ENCODE data around the gene NPTXR. TPM values are rescaled to one million over a fixed set of nuclear protein-coding genes. Genes with fewer than 3 reads are reported as not detected.

The NPTXR gene
- total and polyA plus RNA-seq, 2 of the 4 experiments (the other 2 are of a cell fraction), result 0.36 to 2.2 TPM

DNA sequence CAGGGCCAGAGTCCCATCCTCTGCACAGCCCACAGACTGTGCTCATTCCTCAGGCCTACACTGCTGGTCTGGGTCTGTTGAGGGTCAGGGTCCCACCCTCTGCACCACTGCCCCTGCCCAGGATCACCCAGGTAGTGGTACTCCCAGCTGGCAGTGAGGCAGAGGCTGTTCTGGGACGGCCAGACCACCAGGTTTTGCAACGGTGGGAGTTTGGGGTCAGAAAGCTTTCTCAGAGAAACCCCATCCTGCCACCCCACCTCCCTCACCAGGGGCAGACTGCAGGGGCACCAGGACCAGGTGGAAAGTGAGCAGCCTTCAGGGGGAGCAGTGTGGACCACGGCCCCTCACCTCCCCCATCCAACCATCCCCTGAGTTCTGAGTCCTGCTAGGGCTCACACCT is 10.8 kb downstream of the NPTXR start:
- no peak overlapping the region for H3K4me3 ChIP-seq (ENCODE audit: insufficient read depth, low read depth, low read length)
- no CpG with 5 or more reads among the region's 3 CpGs for WGBS, 2 experiments (ENCODE audit: extremely low coverage in 2 of 2, insufficient read length in 1 of 2)
- H3K18ac ChIP-seq (ENCODE audit: low read depth, low read length), result no peak overlapping the region
- H2BK5ac ChIP-seq (ENCODE audit: low read depth, low read length, poor library complexity, severe bottlenecking), result no peak overlapping the region
- H3K27ac ChIP-seq (ENCODE audit: insufficient read depth, low read length), result no peak overlapping the region
- no peak overlapping the region for H3K23ac ChIP-seq (ENCODE audit: low read depth, low read length)
- no peaks in the 10 kb centered on the region for H3K36me3 ChIP-seq (ENCODE audit: control insufficient read depth, insufficient read depth, low read length)
- H3K9ac ChIP-seq (ENCODE audit: low read depth, low read length), result no peak overlapping the region
- no peaks in the 10 kb centered on the region for H3K9me3 ChIP-seq (ENCODE audit: control insufficient read depth, insufficient read depth, low read length)
- DNase-seq (no peak), ATAC-seq (ENCODE audit: low read depth) (no peak)
- ChIA-PET POLR2A (ENCODE audit: unreplicated experiment) (no interaction called here), CTCF (no interaction called here)
- TF ChIP-seq CHD1 (IDR thresholded peaks at IDR 0.05; ENCODE audit: low read depth, low read length) (no peak), FOS (IDR thresholded peaks at IDR 0.05; ENCODE audit: low read depth, low read length) (no peak), BHLHE40 (IDR thresholded peaks at IDR 0.05; ENCODE audit: low read depth, low read length) (no peak), RFX5 (IDR thresholded peaks at IDR 0.05; ENCODE audit: low read depth, low read length) (no peak), RAD21 (IDR thresholded peaks at IDR 0.05; ENCODE audit: low read length) (no peak), CEBPB (IDR thresholded peaks at IDR 0.05; ENCODE audit: low read depth, low read length) (no peak), MAZ (IDR thresholded peaks at IDR 0.05; ENCODE audit: borderline replicate concordance, low read depth, low read length) (no peak), RCOR1 (IDR thresholded peaks at IDR 0.05; ENCODE audit: insufficient replicate concordance, low read length) (no peak), SMC3 (IDR thresholded peaks at IDR 0.05; ENCODE audit: low read depth, low read length) (no peak), MAFK (IDR thresholded peaks at IDR 0.05; ENCODE audit: low read depth, low read length) (no peak), POLR2A (IDR thresholded peaks at IDR 0.05; ENCODE audit: low read depth, low read length) (no peak), NFE2L2 (IDR thresholded peaks at IDR 0.05; ENCODE audit: low read depth, low read length) (no peak)
- TF ChIP-seq, protein P1, sequence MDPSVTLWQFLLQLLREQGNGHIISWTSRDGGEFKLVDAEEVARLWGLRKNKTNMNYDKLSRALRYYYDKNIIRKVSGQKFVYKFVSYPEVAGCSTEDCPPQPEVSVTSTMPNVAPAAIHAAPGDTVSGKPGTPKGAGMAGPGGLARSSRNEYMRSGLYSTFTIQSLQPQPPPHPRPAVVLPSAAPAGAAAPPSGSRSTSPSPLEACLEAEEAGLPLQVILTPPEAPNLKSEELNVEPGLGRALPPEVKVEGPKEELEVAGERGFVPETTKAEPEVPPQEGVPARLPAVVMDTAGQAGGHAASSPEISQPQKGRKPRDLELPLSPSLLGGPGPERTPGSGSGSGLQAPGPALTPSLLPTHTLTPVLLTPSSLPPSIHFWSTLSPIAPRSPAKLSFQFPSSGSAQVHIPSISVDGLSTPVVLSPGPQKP (IDR thresholded peaks at IDR 0.05; ENCODE audit: borderline replicate concordance, low read depth, low read length), result no peak
- TF ChIP-seq, protein P2, sequence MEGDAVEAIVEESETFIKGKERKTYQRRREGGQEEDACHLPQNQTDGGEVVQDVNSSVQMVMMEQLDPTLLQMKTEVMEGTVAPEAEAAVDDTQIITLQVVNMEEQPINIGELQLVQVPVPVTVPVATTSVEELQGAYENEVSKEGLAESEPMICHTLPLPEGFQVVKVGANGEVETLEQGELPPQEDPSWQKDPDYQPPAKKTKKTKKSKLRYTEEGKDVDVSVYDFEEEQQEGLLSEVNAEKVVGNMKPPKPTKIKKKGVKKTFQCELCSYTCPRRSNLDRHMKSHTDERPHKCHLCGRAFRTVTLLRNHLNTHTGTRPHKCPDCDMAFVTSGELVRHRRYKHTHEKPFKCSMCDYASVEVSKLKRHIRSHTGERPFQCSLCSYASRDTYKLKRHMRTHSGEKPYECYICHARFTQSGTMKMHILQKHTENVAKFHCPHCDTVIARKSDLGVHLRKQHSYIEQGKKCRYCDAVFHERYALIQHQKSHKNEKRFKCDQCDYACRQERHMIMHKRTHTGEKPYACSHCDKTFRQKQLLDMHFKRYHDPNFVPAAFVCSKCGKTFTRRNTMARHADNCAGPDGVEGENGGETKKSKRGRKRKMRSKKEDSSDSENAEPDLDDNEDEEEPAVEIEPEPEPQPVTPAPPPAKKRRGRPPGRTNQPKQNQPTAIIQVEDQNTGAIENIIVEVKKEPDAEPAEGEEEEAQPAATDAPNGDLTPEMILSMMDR (conservative IDR thresholded peaks at IDR 0.05; ENCODE audit: low read depth, low read length), result no peak
- no peak overlapping the region for H2AK9ac ChIP-seq (replicated peaks; ENCODE audit: low read depth, low read length, poor library complexity)
- H3K4me2 ChIP-seq (ENCODE audit: low read depth, low read length), result no peak overlapping the region
- H3K56ac ChIP-seq (ENCODE audit: extremely low read depth, insufficient read depth, low read length), result no peak overlapping the region
- dilution Hi-C loops (cut with HindIII; ENCODE audit: low sequenced_read_pairs, unreplicated experiment) (no loop called here), intact Hi-C loops (cut with micrococcal nuclease) (no loop called here), in situ Hi-C loops (cut with MboI; ENCODE audit: low sequenced_read_pairs) (no loop called here)
- no peak overlapping the region for H4K91ac ChIP-seq (ENCODE audit: insufficient read depth, low read depth, low read length)
- H4K20me1 ChIP-seq (ENCODE audit: insufficient read depth, low read length), result no peaks in the 10 kb centered on the region; the same call in 1 of the 2 replicates
- H3K14ac ChIP-seq (replicated peaks; ENCODE audit: low read depth, low read length), result no peak overlapping the region
- H4K8ac ChIP-seq (ENCODE audit: low read depth in 2 of 2, low read length in 2 of 2), result no peak overlapping the region
- no peaks in the 10 kb centered on the region for H3K27me3 ChIP-seq (ENCODE audit: control insufficient read depth, insufficient read depth, low read length)
- no peaks in the 10 kb centered on the region for H3K9me1 ChIP-seq (ENCODE audit: insufficient read depth, low read length)
- H2AFZ ChIP-seq (replicated peaks; ENCODE audit: low read length, poor library complexity), result no peak overlapping the region
- no peak overlapping the region for H2BK20ac ChIP-seq (ENCODE audit: low read depth, low read length)
- no peaks in the 10 kb centered on the region for H3K79me1 ChIP-seq (ENCODE audit: low read depth in 1 of 2, low read length in 2 of 2)
- H4K5ac ChIP-seq (ENCODE audit: low read depth, low read length), result no peak overlapping the region
- H2AK5ac ChIP-seq (ENCODE audit: low read depth, low read length), result no peak overlapping the region
- H3K4ac ChIP-seq (ENCODE audit: low read depth, low read length), result no peak overlapping the region
- BruUV-seq (replicated peaks), result no TSS peak
- peaks cover 2% of the 10 kb centered on the region; the same call in 1 of the 2 replicates for H3K4me1 ChIP-seq (ENCODE audit: control insufficient read depth, insufficient read depth, low read length)
- H2BK15ac ChIP-seq (ENCODE audit: low read depth, low read length), result no peak overlapping the region
- no peak overlapping the region for H2BK120ac ChIP-seq (ENCODE audit: low read depth, low read length)

Measured in IMR-90 (cell line).